ENCODE measurements around the gene TP73. TPM values are rescaled to one million over a fixed set of nuclear protein-coding genes. Genes with fewer than 3 reads are reported as not detected.

The TP73 gene
- total RNA-seq, 1 experiment from 2014 or later, result 2.6 TPM

GRCh38 chr1:3631320-3632260 is 20.7 kb upstream of the TP73 start:
- no peaks in the 10 kb centered on the region for H3K9me2 ChIP-seq (replicated peaks; ENCODE audit: low read length)
- peaks cover 46% of the 10 kb centered on the region for H3K36me3 ChIP-seq (ENCODE audit: low read depth, low read length)
- H3K4me1 ChIP-seq (ENCODE audit: insufficient read depth, low read length), result no peaks in the 10 kb centered on the region
- H3K27ac ChIP-seq (ENCODE audit: low read length), result no peak overlapping the region
- H2AFZ ChIP-seq (ENCODE audit: low read length), result no peak overlapping the region
- intact Hi-C loops (cut with micrococcal nuclease), result no loop called here
- H3K79me2 ChIP-seq (ENCODE audit: low read length), result no peaks in the 10 kb centered on the region
- H3K9ac ChIP-seq (ENCODE audit: low read length), result no peak overlapping the region
- TF ChIP-seq EZH2phosphoT487 (IDR thresholded peaks at IDR 0.05; ENCODE audit: borderline replicate concordance, low read length), result no peak
- no peak for TF ChIP-seq CTCF (conservative IDR thresholded peaks at IDR 0.05; ENCODE audit: low read depth, low read length)
- TF ChIP-seq EZH2 (IDR thresholded peaks at IDR 0.05; ENCODE audit: low read length, unreplicated experiment), result no peak
- H3F3A ChIP-seq (ENCODE audit: low read length, unreplicated experiment), result no peaks in the 10 kb centered on the region
- no peaks in the 10 kb centered on the region for H3K9me3 ChIP-seq (ENCODE audit: low read length)
- H3K4me2 ChIP-seq (ENCODE audit: low read length), result no peak overlapping the region
- H4K20me1 ChIP-seq (ENCODE audit: low read length), result no peaks in the 10 kb centered on the region
- no TSS peak for BruUV-seq (replicated peaks)
- DNase-seq (no peak), ATAC-seq (no peak)
- ChIA-PET CTCF (no interaction called here), POLR2A (ENCODE audit: unreplicated experiment) (no interaction called here)
- H3K27me3 ChIP-seq (ENCODE audit: low read length), result no peaks in the 10 kb centered on the region
- H3K4me3 ChIP-seq (ENCODE audit: low read length), result no peak overlapping the region

GRCh38 chr1:3632298-3632697 is 20.0 kb upstream of the TP73 start:
- Histone ChIP-seq H4K20me1 (ENCODE audit: low read length) (no peaks in the 10 kb centered on the region), H3K9me2 (replicated peaks; ENCODE audit: low read length) (no peaks in the 10 kb centered on the region), H2AFZ (ENCODE audit: low read length) (no peak overlapping the region), H3K27me3 (ENCODE audit: low read length) (no peaks in the 10 kb centered on the region), H3K36me3 (ENCODE audit: low read depth, low read length) (peaks cover 51% of the 10 kb centered on the region), H3F3A (ENCODE audit: low read length, unreplicated experiment) (no peaks in the 10 kb centered on the region), H3K4me1 (ENCODE audit: insufficient read depth, low read length) (no peaks in the 10 kb centered on the region), H3K79me2 (ENCODE audit: low read length) (no peaks in the 10 kb centered on the region), H3K9me3 (ENCODE audit: low read length) (no peaks in the 10 kb centered on the region), H3K4me3 (ENCODE audit: low read length) (no peak overlapping the region), H3K9ac (ENCODE audit: low read length) (no peak overlapping the region), H3K27ac (ENCODE audit: low read length) (no peak overlapping the region), H3K4me2 (ENCODE audit: low read length) (no peak overlapping the region)
- TF ChIP-seq CTCF (conservative IDR thresholded peaks at IDR 0.05; ENCODE audit: low read depth, low read length) (no peak), EZH2 (IDR thresholded peaks at IDR 0.05; ENCODE audit: low read length, unreplicated experiment) (no peak), EZH2phosphoT487 (IDR thresholded peaks at IDR 0.05; ENCODE audit: borderline replicate concordance, low read length) (no peak)
- ChIA-PET CTCF (no interaction called here), POLR2A (ENCODE audit: unreplicated experiment) (no interaction called here)
- ATAC-seq (no peak), DNase-seq (no peak)
- intact Hi-C loops (cut with micrococcal nuclease), result no loop called here
- BruUV-seq (replicated peaks), result no TSS peak

GRCh38 chr1:3632716-3633343 is 19.5 kb upstream of the TP73 start:
- H3F3A ChIP-seq (ENCODE audit: low read length, unreplicated experiment), result no peaks in the 10 kb centered on the region
- H3K79me2 ChIP-seq (ENCODE audit: low read length), result no peaks in the 10 kb centered on the region
- BruUV-seq (replicated peaks), result no TSS peak
- POLR2A ChIA-PET (ENCODE audit: unreplicated experiment), result no interaction called here
- H3K27ac ChIP-seq (ENCODE audit: low read length), result no peak overlapping the region
- H4K20me1 ChIP-seq (ENCODE audit: low read length), result no peaks in the 10 kb centered on the region
- no peak overlapping the region for H3K4me2 ChIP-seq (ENCODE audit: low read length)
- intact Hi-C loops (cut with micrococcal nuclease), result no loop called here
- no peak overlapping the region for H3K4me3 ChIP-seq (ENCODE audit: low read length)
- H2AFZ ChIP-seq (ENCODE audit: low read length), result no peak overlapping the region
- H3K27me3 ChIP-seq (ENCODE audit: low read length), result no peaks in the 10 kb centered on the region
- no peak overlapping the region for H3K9ac ChIP-seq (ENCODE audit: low read length)
- no peak for TF ChIP-seq CTCF (conservative IDR thresholded peaks at IDR 0.05; ENCODE audit: low read depth, low read length)
- no peak for TF ChIP-seq EZH2phosphoT487 (IDR thresholded peaks at IDR 0.05; ENCODE audit: borderline replicate concordance, low read length)
- no peak for TF ChIP-seq EZH2 (IDR thresholded peaks at IDR 0.05; ENCODE audit: low read length, unreplicated experiment)
- ATAC-seq (no peak), DNase-seq (no peak)
- H3K4me1 ChIP-seq (ENCODE audit: insufficient read depth, low read length), result no peaks in the 10 kb centered on the region
- no peaks in the 10 kb centered on the region for H3K9me3 ChIP-seq (ENCODE audit: low read length)
- peaks cover 50% of the 10 kb centered on the region for H3K36me3 ChIP-seq (ENCODE audit: low read depth, low read length)
- H3K9me2 ChIP-seq (replicated peaks; ENCODE audit: low read length), result no peaks in the 10 kb centered on the region
- CTCF ChIA-PET, result no interaction called here

All from PC-3 (cell line).